GM11168 (cell line): Measurements from ENCODE around the gene RTP3.
"Not testable (repeated sequence)": the region's sequence is repeated elsewhere in the genome, so short reads cannot be mapped to it uniquely, and the experiment has no call there.

Source experiments
- in situ Hi-C: fragments of 300-500 bp; cut with MboI; formaldehyde crosslinking; loops from one replicate; pipeline ENCODE4 v1.12.0; 2022; ENCODE audit warnings: low sequenced_read_pairs; ENCODE audit not compliant: unreplicated experiment

Gene RTP3

DNA sequence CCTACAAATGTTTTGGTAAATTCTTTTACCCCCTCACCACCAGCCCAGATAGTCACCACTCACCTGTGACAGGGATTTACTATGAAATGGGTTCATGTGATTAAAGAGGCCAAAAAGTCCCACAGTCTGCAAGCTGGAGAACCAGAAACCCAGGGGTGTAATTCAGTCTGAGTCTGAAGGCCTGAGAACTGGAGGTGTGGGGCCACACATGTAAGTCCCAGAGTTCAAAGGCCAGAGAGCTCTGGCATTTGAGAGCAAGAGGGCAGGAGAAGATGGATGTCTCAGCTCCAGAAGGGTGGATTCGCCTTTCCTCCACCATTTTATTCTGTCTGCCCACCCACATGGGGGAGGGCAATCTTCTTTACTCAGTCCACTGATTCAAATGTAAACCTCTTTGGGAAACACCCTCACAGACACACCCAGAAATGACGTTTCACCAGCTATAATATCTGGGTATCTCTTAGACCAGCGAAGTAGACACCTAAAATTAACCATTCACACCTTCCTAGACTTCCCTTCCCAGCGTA, 11.9 kb downstream of the RTP3 start:
- in situ Hi-C loops, result no loop called here

DNA sequence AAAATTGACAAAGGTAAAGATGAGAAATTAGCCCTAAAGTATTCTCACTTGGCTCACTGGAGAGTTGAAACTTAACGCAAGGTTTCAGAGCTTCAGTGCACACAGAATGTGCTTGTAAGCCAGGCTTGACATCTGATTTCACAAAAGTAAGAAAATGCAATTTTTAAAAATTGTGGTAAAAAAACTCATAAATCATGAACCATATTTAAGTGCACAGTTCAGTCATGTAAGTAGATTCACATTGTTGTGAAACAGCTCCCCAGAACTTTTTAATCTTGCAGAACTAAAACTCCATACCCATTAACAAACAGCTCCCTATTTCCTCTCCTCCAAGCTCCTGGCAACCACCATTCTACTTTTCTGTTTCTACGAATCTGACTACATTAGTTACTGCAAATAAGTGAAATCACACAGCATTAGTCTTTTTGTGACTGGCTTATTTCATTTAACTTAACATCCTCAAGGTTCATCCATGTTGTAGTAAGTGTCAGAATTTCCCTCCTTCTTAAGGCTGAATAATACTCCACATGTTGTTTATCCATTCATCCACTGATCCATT, 14.5 kb downstream of the RTP3 start:
- in situ Hi-C loops, result no loop called here

DNA sequence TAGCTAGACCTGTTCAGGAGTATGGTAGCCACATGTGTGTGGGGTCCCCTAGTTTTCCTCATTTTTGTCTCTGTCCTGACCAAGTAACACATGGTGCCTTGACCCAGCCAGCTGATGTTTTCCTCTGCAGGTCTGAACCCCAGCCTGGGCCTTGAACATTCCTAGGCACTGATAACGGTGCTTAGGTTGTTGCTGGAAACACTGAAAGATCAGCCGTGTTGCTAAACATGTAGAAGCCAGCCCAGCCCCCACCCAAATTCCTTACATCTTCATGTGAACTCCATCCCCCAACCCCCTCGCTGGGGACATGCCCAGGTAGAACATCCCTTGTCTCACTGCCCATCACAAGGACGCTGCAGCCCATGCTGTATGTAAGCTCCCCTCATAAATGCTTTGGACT, 18.7 kb downstream of the RTP3 start:
- in situ Hi-C loops, result no loop called here

DNA sequence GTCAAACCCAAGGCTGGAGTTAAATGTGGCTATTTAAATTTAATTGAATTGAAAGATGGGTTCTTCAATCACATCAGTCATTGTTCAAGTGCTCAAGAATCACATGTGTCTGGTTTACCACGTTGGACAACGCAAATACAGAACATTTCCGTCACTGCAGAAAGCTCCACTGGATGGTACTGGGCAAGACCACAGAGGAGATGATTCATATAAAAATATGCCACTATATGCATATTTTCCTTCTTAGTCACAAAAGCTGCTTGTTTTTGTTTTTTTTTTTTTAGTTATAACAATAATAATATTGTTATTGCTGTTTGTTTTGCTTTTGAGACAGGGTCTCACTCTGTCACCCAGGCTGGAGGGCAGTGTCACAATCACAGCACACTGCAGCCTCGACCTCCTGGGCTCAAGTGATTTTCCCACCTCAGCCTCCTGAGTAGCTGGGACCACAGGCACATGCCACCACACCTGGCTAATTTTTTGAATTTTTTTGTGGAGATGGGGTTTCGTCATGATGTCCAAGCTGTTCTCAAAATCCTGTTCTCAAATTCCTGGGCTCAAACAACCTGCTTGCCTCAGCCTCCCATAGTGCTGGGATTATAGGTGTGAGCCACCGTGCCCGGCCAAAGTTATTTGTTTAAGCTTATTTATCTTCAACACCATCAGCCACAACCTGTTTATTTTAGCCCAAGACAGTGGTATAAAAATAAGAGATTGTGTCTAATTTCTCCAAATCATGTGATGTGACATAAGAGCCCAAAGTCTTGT, 19.4 kb downstream of the RTP3 start:
- in situ Hi-C loops, result no loop called here

DNA sequence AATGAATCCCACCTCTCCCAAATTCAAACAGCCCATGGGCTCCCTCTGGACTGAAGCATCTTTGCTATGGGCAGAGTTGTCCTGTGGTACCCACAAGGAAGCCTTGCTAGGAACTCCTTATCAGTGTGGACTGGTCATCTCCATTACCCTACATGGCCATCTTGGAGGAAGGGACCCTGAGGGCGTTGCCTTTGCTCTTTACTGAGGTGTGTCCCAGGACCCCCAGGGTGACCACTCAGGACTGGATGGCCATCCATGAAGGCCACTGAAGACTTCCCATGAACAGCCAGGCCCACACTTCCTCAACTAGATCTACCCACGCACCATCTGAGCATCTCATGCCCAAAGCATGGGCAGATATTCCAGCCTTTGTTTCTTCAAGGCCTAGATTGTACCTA, 20.0 kb downstream of the RTP3 start:
- in situ Hi-C loops, result no loop called here

DNA sequence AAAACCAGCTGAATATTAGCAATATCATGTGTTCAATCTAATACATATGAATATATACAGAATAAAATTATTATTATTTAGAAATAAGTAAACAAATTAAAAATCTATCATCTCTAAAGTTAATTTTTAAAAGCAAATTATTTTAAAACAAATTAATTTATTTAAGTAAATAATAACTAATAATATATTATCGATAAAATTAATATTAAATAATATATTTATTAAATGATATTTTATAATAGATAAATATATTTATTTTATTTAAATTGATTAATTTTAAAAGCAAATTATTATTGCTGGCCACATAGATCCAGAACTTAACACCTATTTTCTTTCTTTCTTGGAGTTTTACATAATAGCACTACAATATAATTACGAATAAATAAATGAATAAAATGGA, 22.2 kb downstream of the RTP3 start:
- in situ Hi-C loops, result no loop called here

DNA sequence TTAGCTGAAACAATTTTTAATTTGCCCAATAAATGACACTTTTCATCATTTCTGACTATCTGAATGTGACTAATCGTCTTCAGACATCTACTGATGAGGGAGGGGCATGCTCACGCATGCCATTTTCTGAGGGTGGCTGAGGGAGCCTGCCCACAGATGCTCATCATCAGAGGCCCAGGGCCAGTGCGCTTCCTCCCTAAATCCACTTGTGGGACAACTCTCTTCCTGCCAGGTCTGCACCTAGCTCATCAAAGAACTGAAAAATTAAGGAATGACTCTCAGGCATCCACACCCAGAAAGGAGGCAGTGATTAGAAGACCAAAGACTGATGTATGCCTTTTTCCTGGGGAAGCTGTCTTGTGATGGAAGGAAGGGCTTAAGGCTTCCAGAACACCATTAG, 22.8 kb downstream of the RTP3 start:
- in situ Hi-C loops, result no loop called here

DNA sequence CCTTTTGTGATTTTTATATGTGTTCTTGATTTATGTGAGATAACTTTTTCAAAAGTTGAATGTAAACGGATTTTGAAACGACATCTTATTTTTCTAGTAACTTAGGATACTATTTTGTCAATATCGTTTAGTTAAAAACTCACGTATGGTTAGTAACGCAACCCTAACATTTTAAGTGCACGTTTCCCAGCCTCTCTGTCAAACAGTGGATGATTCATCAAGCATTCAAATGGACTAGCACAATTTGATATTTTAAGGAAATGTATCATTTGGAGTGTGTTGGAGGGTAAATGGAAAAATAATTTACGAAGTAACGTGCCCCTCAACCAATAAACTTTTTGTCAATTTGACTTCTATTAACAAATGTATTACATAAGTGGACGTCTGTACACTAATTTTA, 23.3 kb downstream of the RTP3 start:
- in situ Hi-C loops, result no loop called here

DNA sequence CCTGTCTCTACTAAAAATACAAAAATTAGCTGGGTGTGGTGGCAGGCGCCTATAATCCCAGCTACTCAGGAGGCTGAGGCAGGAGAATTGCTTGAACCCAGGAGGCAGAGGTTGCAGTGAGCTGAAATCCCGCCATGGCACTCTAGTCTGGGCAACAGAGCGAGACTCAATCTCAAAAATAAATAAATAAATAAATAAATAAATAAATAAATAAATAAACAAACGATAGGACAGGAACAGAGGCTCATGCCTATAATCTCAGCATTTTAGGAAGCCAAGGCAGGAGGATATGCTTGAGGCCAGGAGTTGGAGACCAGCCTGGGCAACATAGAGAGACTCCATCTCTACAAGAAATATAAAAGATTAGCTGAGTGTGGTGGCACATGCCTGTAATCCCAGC, 24.4 kb downstream of the RTP3 start:
- in situ Hi-C loops, result not testable (repeated sequence)

DNA sequence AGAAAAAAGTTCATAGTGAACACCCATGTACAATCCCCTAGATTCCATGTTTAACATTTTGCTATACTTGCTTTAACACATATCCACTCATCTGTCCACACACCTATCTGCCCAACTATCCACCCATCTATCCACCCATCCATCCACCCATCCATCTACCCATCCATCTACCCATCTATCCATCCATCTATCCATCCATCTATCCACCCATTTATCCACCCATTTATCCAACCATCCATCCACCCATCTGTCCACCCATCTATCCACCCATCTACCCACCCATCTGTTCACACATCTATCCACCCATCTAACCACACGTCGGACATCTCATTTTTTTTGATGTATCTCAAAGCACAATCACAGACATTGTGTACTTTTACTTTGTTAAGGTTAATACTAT, 25.8 kb downstream of the RTP3 start:
- in situ Hi-C loops, result no loop called here

DNA sequence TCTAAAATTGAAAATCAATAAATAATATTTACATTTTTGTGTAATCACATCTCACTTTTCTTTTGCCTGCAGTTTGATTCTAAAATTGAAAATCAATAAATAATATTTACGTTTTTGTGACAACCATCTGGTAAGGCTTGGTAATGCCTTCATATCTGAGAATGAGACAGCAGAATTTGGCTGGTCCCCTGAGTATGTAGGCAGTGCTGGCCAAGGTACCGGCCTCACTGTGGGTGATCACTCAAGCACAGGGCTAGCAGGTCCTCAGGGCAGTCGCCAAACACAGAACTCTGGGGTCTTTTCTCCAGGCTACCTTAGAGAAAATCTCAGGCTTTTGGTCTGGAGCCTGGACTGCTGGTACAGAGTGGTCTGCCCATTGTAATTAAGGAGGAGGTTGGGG, 26.2 kb downstream of the RTP3 start:
- in situ Hi-C loops, result no loop called here

DNA sequence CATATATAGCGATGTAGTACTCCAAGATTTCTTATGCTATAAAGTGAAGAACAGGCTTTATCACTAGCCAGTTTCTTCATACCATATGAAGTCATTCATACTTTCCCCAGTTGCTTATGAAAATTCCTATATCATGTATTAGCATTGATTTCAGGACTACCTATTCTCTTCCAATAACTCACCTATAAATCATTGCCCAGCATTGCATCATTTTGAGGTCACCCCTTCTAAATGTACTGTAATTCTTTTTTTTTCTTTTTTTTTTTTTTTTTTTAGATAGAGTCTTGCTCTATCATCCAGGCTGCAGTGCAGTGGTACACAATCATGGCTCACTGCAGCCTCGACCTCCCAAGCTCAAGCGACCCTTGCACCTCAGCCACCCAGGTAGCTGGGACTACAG, 27.1 kb downstream of the RTP3 start:
- in situ Hi-C loops, result no loop called here

DNA sequence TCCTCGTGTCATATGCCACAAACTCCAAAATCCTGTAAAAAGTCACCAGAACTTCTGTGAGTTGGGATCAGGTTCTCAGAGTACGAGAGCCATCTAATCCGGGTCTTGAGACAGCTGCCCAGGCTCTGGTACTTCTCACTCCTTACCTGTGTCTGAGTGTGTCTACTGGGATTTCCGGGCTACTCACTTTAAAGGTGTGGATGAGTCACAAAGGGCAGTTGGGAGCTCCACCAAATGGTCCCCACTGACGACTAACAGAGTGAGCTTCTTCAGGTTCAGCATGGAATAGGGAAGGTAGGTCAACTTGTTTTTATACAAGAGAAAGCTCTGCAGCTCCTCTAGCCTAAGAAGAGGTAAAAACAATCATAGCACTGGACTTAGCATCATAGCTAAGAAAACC, 29.5 kb downstream of the RTP3 start:
- in situ Hi-C loops, result no loop called here

DNA sequence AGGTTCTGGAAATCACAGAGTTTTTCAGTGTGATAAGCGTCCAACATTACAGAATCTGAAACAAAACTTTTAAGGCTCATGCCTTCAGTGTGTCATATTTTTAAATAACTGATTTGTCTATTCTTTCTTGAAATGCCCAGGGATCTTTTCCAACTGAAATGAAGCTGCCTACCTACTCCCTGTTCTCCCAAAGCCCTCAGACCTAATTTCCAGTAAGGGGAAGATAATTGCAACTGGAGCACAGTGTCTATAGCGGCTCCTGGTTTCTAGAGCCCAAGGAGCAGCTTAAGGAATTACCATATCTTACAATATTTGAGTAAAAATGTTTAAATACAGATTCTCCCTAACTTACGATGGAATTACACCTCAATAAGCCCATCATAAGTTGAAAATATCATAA, 35.3 kb downstream of the RTP3 start:
- in situ Hi-C loops, result no loop called here

DNA sequence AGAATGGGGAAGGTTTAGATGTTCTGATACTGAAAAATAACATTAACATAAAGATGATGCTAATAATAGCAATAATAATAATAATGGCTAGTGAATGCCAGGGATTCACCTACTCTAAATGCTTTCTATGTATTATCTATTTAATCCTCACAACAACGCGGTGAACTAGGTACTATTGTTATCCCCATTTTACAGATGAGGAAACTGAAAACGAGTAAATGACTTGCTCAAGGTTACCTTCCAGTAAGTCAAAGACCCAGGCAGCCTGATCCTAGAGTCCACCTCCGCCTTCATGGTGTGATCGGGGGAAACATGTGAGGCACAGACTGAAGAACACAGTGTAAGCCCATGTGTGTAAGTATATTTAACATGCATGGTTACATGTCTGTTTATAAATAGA, 38.0 kb downstream of the RTP3 start:
- in situ Hi-C loops, result no loop called here

DNA sequence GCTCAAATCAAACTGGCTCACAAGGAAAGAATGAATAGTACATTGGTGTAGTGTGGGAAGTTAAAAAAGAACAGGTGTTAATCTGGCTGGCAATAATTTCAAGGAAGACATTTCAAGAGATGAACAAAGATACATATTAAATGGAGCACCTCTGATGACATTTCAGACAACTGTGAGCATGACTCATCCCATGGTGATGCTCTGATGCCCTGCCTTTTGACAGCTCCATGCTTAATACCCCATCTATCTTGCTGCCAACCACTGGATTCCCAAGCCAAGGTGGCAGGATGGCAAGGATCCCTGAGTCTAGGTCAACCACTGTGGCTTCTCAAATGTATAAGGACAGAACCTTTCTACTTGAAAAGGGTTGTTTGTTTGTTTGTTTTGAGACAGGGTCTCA, 39.0 kb downstream of the RTP3 start:
- in situ Hi-C loops, result no loop called here

DNA sequence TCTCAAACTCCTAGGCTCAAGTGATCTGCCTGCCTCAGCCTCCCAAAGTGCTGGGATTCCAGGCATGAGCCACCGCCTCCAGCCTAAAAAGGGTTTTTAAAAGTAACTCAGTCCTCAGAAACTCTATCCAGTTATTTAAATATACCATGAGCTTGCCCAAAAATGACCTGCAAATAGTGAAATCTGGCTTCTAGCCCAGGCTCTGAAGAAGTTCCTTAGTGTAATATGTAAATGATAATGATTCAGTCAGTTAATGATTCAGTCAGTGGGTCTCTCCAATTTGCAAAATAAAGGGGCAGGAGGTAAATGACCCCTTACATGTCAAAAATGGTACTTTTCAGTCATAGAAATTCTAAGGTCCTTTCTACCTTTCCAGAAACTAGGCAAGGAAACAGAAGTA, 39.5 kb downstream of the RTP3 start:
- in situ Hi-C loops, result no loop called here

DNA sequence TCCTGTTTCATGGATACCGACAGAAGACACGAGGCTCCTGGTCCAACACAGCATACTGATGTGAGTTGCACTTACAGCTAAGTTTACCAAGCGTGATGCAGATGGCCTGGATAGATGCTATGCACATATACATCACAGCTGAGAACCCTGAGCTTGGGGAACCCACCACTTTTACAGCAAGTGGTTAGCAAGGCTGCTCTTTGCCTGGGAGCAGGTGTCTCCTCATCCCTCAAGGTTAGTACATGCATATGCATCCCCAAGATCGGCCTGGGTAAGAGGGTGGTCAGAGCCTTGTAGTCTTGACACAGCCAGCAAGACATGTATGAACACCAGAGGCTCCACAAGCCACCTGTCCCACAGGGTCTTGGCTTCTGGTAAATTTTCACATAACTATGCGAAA, 40.0 kb downstream of the RTP3 start:
- in situ Hi-C loops, result no loop called here

DNA sequence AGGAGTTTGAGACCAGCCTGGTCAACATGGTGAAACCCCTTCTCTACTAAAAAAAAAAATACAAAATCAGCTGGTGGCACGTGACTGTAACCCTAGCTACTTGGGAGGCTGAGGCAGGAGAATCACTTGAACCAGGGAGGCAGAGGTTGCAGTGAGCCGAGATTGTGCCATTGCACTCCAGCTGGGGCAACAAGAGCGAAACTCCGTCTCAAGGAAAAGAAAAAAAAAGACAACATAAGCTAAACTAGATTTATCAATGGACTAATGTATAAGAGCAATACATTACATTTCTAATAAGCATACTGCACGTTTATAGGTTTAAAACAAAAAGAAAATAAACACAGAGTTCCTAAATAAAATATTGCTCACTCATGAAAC, 40.6 kb downstream of the RTP3 start:
- in situ Hi-C loops, result not testable (repeated sequence)

DNA sequence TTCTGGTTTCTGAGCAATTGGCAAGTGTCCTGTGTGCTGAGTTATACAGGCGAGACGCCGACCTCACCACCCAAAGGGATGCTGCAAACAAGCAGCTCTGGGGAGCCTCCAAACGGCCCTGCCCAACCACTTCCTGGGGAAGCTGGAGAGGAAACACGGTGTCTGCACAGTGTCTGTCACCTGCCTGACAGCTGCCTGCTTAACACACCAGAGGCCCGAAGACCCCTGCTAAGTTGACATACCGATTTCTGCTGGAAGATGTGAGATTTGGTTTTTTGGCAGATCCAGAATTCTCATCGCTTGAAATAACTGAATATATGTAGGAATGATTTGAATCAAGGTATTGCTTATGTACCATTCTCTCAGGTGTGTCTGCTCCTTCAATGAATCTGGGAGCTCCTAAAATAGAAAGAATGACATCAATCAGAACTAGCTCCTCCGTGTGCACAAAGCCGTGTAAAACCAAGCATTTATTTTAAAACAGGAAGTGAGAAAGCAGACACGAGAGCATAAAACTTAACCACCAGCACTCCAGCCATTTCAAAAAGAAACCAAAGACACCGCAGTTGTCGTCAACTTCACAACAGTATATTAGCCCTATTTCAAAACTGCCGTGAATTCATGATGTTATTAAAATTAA, 41.1 kb downstream of the RTP3 start:
- in situ Hi-C loops, result no loop called here

DNA sequence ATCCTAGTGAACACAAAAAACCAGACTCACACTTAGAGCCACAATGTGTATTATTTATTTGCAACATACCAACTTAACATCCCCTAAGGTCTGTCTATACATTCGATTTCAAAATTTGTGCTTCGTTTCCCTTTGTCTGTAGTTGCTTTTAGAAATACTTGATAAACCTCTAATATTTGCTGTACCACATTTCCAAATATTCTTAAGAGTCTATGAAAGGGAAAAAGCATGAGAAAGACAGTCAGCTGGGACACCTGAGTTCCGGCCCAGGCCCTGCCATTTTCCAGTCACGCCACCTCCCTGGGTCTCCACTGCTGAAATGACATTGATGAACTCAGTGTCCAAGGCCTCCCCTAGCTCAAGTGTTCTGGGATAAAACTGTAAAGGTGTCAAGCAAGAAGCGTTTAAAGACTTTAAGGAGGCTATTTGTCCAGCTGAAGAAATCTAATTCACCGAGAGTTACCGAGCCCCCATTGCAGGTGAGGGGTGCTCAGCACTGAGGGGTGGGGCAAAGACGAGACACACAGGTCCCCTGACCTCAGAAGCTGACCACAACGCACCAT, 41.7 kb downstream of the RTP3 start:
- in situ Hi-C loops, result no loop called here
